Breast epithelium (tissue), 3 donors: ENCODE results near the gene KRTAP9-7.

Experiments used
- POLR2A ChIP-seq: fragments of 450-650 bp; IDR thresholded peaks from one replicate; pipeline ENCODE4 v1.6.1; 2016; ENCODE audit warnings: antibody characterized with exemption, mild to moderate bottlenecking, moderate library complexity
- POLR2AphosphoS5 ChIP-seq, 3 donors: sonication (generic); formaldehyde crosslinking; IDR thresholded peaks; one replicate each; pipeline ENCODE4 v1.6.1; 2017; ENCODE audit warnings: antibody characterized with exemption in 3 of 3
- TF ChIP-seq, protein P1 (sequence below), 3 donors: fragments of 450-650 bp; IDR thresholded peaks; one replicate each; pipeline ENCODE4 v1.5.1; 2016 to 2017; ENCODE audit warnings: antibody characterized with exemption in 3 of 3, mild to moderate bottlenecking in 3 of 3, moderate library complexity in 3 of 3

DNA sequence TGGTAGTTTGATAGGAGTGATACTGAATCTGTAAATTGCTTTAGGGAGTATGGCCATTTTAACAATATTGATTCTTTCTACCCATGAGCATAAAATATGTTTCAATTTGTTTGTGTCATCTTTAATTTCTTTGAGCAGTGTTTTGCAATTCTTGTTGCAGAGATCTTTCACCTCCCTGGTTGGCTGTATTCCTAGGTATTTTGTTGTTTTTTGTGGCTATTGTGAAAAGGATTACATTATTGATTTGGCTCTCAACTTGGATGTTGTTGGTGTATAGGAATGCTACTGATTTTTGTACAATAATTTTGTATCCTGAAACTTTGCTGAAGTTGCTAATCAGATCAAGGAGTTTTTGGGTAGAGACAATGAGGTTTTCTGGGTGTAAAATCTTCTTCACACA lies 17.1 kb upstream of the KRTAP9-7 start:
- TF ChIP-seq, protein P1, sequence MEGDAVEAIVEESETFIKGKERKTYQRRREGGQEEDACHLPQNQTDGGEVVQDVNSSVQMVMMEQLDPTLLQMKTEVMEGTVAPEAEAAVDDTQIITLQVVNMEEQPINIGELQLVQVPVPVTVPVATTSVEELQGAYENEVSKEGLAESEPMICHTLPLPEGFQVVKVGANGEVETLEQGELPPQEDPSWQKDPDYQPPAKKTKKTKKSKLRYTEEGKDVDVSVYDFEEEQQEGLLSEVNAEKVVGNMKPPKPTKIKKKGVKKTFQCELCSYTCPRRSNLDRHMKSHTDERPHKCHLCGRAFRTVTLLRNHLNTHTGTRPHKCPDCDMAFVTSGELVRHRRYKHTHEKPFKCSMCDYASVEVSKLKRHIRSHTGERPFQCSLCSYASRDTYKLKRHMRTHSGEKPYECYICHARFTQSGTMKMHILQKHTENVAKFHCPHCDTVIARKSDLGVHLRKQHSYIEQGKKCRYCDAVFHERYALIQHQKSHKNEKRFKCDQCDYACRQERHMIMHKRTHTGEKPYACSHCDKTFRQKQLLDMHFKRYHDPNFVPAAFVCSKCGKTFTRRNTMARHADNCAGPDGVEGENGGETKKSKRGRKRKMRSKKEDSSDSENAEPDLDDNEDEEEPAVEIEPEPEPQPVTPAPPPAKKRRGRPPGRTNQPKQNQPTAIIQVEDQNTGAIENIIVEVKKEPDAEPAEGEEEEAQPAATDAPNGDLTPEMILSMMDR (IDR thresholded peaks at IDR 0.05) = no peak
- TF ChIP-seq POLR2A (no peak), POLR2AphosphoS5 (IDR thresholded peaks at IDR 0.05) (no peak)
